HG02870 (cell line): Measurements from ENCODE around the gene ANKRD44.
A peak's percentile ranks its signal among the peaks of the same experiment; 100 is the strongest.

Source experiments
- ATAC-seq: cut with Tn5 transposase; IDR thresholded peaks from one replicate; pipeline ENCODE4 v1.9.1; 2021; ENCODE audit warnings: mild to moderate bottlenecking, moderate library complexity; ENCODE audit not compliant: unreplicated experiment

The ANKRD44 gene

GRCh38 chr2:197265036-197265435, 45.5 kb downstream of the ANKRD44 start:
- ATAC-seq: no peak

- no peak for ATAC-seq
Measured at GRCh38 chr2:197264332-197264731, 46.2 kb downstream of the ANKRD44 start.

- no peak for ATAC-seq
Measured at GRCh38 chr2:197263077-197263476, 47.5 kb downstream of the ANKRD44 start.

- peak; percentile 40 for ATAC-seq
Measured at GRCh38 chr2:197261808-197262226, 48.8 kb downstream of the ANKRD44 start.

GRCh38 chr2:197259470-197259999, 51.0 kb downstream of the ANKRD44 start:
- ATAC-seq: no peak

GRCh38 chr2:197258580-197258979, 52.0 kb downstream of the ANKRD44 start:
- ATAC-seq: no peak

GRCh38 chr2:197256547-197257170, 53.9 kb downstream of the ANKRD44 start:
- no peak for ATAC-seq

- no peak for ATAC-seq
Measured at GRCh38 chr2:197256021-197256420, 54.6 kb downstream of the ANKRD44 start.

- ATAC-seq: peak; percentile 90
Measured at GRCh38 chr2:197255543-197255942, 55.0 kb downstream of the ANKRD44 start.

GRCh38 chr2:197254776-197255530, 55.6 kb downstream of the ANKRD44 start:
- peak; percentile 28 for ATAC-seq

GRCh38 chr2:197251576-197251975, 59.0 kb downstream of the ANKRD44 start:
- no peak for ATAC-seq

- no peak for ATAC-seq
Measured at GRCh38 chr2:197251163-197251562, 59.4 kb downstream of the ANKRD44 start.

- no peak for ATAC-seq
Measured at GRCh38 chr2:197250084-197250397, 60.5 kb downstream of the ANKRD44 start.

GRCh38 chr2:197249381-197250083, 61.0 kb downstream of the ANKRD44 start:
- ATAC-seq: no peak

GRCh38 chr2:197248623-197249022, 62.0 kb downstream of the ANKRD44 start:
- no peak for ATAC-seq

GRCh38 chr2:197248001-197248401, 62.6 kb downstream of the ANKRD44 start:
- no peak for ATAC-seq

GRCh38 chr2:197247083-197247482, 63.5 kb downstream of the ANKRD44 start:
- no peak for ATAC-seq

GRCh38 chr2:197245829-197246804, 64.5 kb downstream of the ANKRD44 start:
- ATAC-seq: no peak

GRCh38 chr2:197244349-197244748, 66.2 kb downstream of the ANKRD44 start:
- ATAC-seq: no peak

GRCh38 chr2:197242719-197243118, 67.9 kb downstream of the ANKRD44 start:
- ATAC-seq: no peak

GRCh38 chr2:197241596-197241995, 69.0 kb downstream of the ANKRD44 start:
- ATAC-seq: no peak
